ENCODE results near the gene F12.

DNA sequence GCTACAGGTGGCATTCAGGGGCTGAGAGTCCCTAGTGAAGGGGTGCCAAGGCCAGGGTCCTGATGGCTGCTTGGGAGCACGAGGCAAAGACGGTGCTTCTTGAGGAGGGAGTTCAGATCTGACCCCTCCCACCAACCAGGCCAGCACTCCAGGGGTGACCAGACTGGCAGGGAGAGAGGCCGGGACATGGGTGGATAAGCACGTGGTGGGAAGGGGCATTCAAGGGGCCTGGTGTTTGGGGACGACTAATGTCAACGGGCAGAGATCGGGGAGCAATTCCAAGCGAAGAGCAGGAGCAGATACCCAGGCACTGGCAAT is 47.1 kb downstream of the F12 start:
- TF ChIP-seq KDM1A (IDR thresholded peaks at IDR 0.05; ENCODE audit: borderline replicate concordance, low read length) (no peak), CREB1 (IDR thresholded peaks at IDR 0.05) (no peak), EZH2 (IDR thresholded peaks at IDR 0.05; ENCODE audit: low read depth, low read length, severe bottlenecking) (no peak), BACH1 (IDR thresholded peaks at IDR 0.05; ENCODE audit: low read length) (no peak), RAD21 (IDR thresholded peaks at IDR 0.05 in 1 of 2, conservative IDR thresholded peaks at IDR 0.05 in 1 of 2; ENCODE audit: low read depth in 2 of 2, low read length in 2 of 2) (no peak), CEBPB (IDR thresholded peaks at IDR 0.05; ENCODE audit: low read depth, low read length) (no peak), POLR2AphosphoS5 (IDR thresholded peaks at IDR 0.05; ENCODE audit: low read depth, low read length) (no peak), YY1 (IDR thresholded peaks at IDR 0.05; ENCODE audit: low read depth, low read length) (no peak), ZNF274 (IDR thresholded peaks at IDR 0.05; ENCODE audit: borderline replicate concordance, extremely low read depth, low read length) (no peak), PHF8 (conservative IDR thresholded peaks at IDR 0.05; ENCODE audit: low read depth, low read length) (no peak), EGR1 (IDR thresholded peaks at IDR 0.05; ENCODE audit: borderline replicate concordance, low read depth, low read length) (no peak)
- TF ChIP-seq, protein P1, sequence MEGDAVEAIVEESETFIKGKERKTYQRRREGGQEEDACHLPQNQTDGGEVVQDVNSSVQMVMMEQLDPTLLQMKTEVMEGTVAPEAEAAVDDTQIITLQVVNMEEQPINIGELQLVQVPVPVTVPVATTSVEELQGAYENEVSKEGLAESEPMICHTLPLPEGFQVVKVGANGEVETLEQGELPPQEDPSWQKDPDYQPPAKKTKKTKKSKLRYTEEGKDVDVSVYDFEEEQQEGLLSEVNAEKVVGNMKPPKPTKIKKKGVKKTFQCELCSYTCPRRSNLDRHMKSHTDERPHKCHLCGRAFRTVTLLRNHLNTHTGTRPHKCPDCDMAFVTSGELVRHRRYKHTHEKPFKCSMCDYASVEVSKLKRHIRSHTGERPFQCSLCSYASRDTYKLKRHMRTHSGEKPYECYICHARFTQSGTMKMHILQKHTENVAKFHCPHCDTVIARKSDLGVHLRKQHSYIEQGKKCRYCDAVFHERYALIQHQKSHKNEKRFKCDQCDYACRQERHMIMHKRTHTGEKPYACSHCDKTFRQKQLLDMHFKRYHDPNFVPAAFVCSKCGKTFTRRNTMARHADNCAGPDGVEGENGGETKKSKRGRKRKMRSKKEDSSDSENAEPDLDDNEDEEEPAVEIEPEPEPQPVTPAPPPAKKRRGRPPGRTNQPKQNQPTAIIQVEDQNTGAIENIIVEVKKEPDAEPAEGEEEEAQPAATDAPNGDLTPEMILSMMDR (IDR thresholded peaks at IDR 0.05; ENCODE audit: control extremely low read depth in 1 of 3, insufficient read depth in 1 of 3, low read depth in 1 of 3, low read length in 3 of 3) = no peak
